H7 (cell line): Measurements from ENCODE around the gene WDR31. TPM values are rescaled to one million over a fixed set of nuclear protein-coding genes. Genes with fewer than 3 reads are reported as not detected.

Experiments
- DNase-seq: peaks from one replicate; pipeline ENCODE4 v3.0.0; 2012
- H3K27me3 ChIP-seq: 2 replicates; pipeline ENCODE4 v1.6.0; 2011; ENCODE audit warnings: mild to moderate bottlenecking, low read length; ENCODE audit not compliant: control insufficient read depth, insufficient read depth
- H3K36me3 ChIP-seq: replicated peaks from 2 replicates; pipeline ENCODE4 v1.5.1; 2011; ENCODE audit warnings: low read length; ENCODE audit not compliant: control insufficient read depth, insufficient read depth
- H3K4me3 ChIP-seq: 2 replicates; pipeline ENCODE4 v1.5.1; 2011; ENCODE audit warnings: low read depth, mild to moderate bottlenecking, control low read depth, low read length, moderate library complexity; ENCODE audit not compliant: insufficient read depth
- total RNA-seq: library from RNA; depleted of rRNA; stranded (reverse); fragments of >200 nt; shearing (Covaris generic); gene quantifications from 2 replicates; pipeline ENCODE4 v1.2.3, GENCODE V29; 2014

WDR31 gene
- total RNA-seq, 1 experiment from 2014 or later: 0.38 TPM

GRCh38 chr9:113331780-113332179 is 8.3 kb downstream of the WDR31 start:
- Histone ChIP-seq H3K27me3 (no peaks in the 10 kb centered on the region), H3K36me3 (no peaks in the 10 kb centered on the region), H3K4me3 (no peak overlapping the region)
- DNase-seq: no peak

DNA sequence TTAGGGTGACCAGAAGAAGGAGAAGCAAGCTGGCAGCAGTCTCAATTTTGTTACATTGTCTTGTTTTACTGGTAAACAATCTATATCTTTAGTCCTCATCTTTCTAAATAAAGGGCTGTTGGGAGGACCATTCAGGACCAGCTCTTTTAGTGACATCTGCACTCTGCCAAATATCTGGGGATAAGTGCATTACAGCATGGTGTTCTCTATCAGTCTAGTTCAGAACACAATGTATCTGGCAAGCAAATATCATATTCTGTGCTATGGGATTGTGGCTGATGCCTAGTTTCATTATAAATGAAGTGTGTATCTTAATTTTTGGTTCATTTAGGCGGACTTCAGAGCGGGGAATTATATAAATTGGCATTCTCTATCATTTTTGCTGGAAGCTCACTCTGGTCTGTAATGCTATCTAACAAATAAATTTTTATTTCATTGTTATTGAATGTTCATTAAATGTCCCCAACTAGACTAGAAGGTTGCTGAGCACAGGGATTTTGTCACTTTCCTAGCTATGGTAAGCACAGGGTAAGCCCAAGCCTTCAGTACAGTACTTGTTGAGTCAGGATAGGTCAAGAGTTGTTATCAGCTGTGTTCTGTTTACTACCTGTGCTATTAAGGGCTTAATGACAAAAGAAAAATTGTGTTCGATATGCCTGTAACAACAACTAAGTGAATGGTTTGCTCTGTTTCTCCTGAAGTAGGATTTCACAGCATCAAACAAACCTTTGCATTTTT is 11.9 kb downstream of the WDR31 start:
- DNase-seq: no peak
- H3K27me3 ChIP-seq: no peaks in the 10 kb centered on the region
- no peak overlapping the region for H3K4me3 ChIP-seq
- H3K36me3 ChIP-seq: no peaks in the 10 kb centered on the region

- H3K27me3 ChIP-seq: peaks cover 2% of the 10 kb centered on the region; the same call in 1 of the 2 replicates
- no peaks in the 10 kb centered on the region for H3K36me3 ChIP-seq
- no peak for DNase-seq
- H3K4me3 ChIP-seq: no peak overlapping the region
Measured at GRCh38 chr9:113326230-113326629, 13.8 kb downstream of the WDR31 start.

- no peak overlapping the region for H3K4me3 ChIP-seq
- no peaks in the 10 kb centered on the region for H3K36me3 ChIP-seq
- no peak for DNase-seq
- peaks cover 2% of the 10 kb centered on the region; the same call in 1 of the 2 replicates for H3K27me3 ChIP-seq
Measured at GRCh38 chr9:113322671-113323070, 17.4 kb downstream of the WDR31 start.

DNA sequence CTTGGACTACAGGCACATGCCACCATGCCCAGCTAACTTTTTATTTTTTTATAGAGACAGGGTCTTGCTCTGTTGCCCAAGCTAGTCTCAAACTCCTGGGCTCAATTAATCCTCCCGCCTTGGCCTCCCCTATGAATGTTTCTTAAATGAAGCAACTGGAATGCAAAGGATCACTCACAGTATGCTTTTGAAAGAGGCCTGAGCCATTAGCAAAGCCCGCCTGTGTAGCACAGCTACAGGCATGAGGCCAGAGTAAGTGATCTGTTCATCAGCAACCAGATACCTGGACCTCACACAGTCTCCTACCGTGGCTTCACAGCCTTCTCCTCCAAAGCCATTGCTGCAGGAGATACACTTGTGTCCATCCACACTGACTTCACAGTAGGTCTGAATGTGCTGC is 20.0 kb downstream of the WDR31 start:
- Histone ChIP-seq H3K4me3 (no peak overlapping the region), H3K36me3 (no peaks in the 10 kb centered on the region), H3K27me3 (peaks cover 2% of the 10 kb centered on the region; the same call in 1 of the 2 replicates)
- DNase-seq: no peak

GRCh38 chr9:113319054-113319453 is 21.0 kb downstream of the WDR31 start:
- H3K27me3 ChIP-seq: peaks cover 2% of the 10 kb centered on the region; the same call in 1 of the 2 replicates
- no peak overlapping the region for H3K4me3 ChIP-seq
- DNase-seq: no peak
- no peaks in the 10 kb centered on the region for H3K36me3 ChIP-seq

- no peaks in the 10 kb centered on the region for H3K36me3 ChIP-seq
- peaks cover 2% of the 10 kb centered on the region; the same call in 1 of the 2 replicates for H3K27me3 ChIP-seq
- DNase-seq: no peak
- no peak overlapping the region for H3K4me3 ChIP-seq
Measured at GRCh38 chr9:113317777-113318176, 22.3 kb downstream of the WDR31 start.

DNA sequence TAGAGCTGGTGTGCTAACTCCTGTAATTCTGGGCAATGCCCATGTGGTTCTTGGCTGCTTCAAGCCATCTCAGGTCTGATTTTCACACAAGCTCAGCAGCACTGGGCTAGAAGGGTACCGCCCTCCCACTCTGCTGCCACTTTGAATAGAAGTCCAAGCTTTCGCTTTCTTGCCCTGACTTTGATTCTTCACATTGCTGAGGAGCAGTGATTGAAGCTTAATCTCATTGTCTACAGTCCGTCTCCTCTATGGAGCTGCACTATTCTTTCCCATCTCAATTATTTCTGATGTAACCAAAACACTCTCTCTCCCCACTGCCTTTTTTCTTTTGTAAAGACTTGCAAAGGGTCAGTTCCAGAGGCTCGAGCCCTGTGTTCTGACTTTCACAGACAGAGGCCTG is 24.0 kb downstream of the WDR31 start:
- no peak for DNase-seq
- no peaks in the 10 kb centered on the region for H3K36me3 ChIP-seq
- H3K4me3 ChIP-seq: no peak overlapping the region
- no peaks in the 10 kb centered on the region; the same call in 1 of the 2 replicates for H3K27me3 ChIP-seq

DNA sequence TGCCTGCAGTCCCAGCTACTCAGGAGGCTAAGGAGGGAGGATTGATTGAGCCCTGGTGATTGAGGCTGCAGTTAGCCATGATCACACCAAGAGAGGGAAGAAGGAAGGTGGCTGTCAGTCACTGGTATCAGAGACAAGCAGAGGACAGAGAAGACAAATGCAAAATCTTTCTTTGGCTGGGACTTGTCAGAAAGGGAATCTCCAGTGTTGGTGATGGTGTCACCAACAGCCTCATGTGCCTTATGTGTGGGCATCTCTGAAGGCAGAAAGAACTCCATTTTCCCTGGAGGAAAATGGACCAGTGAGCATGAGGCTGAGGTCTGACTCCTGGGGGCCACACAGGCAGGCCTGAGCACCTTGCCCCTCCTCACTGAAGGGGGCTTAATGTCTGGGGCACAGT is 24.8 kb downstream of the WDR31 start:
- no peak for DNase-seq

GRCh38 chr9:113313261-113313660 is 26.8 kb downstream of the WDR31 start:
- Histone ChIP-seq H3K27me3 (no peaks in the 10 kb centered on the region), H3K4me3 (no peak overlapping the region), H3K36me3 (no peaks in the 10 kb centered on the region)
- DNase-seq: no peak

More for the DNA sequence above, 24.8 kb downstream of the WDR31 start:
- no peaks in the 10 kb centered on the region for H3K36me3 ChIP-seq
- no peak overlapping the region for H3K4me3 ChIP-seq
- H3K27me3 ChIP-seq: no peaks in the 10 kb centered on the region

DNA sequence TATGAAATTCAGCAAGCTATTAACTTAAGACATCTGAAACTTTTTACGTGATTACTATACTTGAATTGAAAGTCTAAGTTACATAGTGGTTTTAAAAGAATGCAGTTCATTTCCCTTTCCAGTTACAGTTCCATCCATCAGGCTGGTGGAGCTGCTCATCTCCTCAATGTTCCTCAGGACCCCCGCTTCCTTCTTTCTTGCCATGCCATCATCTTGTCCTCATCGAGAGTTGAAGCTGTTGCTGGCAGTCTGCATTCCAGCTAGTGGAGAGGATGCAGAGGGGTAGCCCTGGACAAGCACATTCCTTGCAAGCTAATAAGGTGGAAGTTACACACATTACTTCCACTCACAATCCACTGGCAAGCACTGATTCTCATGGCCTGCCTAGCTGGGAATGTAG is 28.1 kb downstream of the WDR31 start:
- no peak for DNase-seq
- H3K27me3 ChIP-seq: no peaks in the 10 kb centered on the region

DNA sequence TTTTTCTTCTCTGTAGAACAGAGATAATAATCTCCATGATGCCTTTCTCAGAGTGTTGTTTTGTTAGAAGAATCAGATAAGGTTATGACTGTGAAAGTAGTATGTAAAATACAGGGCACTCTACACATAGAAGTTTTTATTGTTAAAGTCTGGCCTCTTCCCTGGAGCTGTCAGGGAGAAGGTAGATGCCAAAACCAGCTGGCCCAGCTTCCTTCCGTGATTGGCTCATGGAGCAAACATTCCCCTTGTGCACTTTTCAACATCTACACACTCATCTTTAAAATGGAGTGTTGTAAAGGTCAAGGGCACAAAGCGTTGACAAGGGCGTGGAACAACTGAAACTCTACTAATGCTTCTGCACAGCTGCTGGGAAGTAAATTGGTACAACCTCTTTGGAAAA is 29.5 kb downstream of the WDR31 start:
- H3K36me3 ChIP-seq: no peaks in the 10 kb centered on the region
- H3K4me3 ChIP-seq: no peak overlapping the region
- no peak for DNase-seq
- no peaks in the 10 kb centered on the region for H3K27me3 ChIP-seq

More for the DNA sequence above, 28.1 kb downstream of the WDR31 start:
- no peak overlapping the region for H3K4me3 ChIP-seq
- no peaks in the 10 kb centered on the region for H3K36me3 ChIP-seq

- H3K27me3 ChIP-seq: no peaks in the 10 kb centered on the region
- H3K4me3 ChIP-seq: no peak overlapping the region
- no peaks in the 10 kb centered on the region for H3K36me3 ChIP-seq
- DNase-seq: peak; percentile 49
Measured at GRCh38 chr9:113309204-113309813, 30.8 kb downstream of the WDR31 start.

- no peak for DNase-seq
- no peaks in the 10 kb centered on the region for H3K27me3 ChIP-seq
- H3K36me3 ChIP-seq: no peaks in the 10 kb centered on the region
- H3K4me3 ChIP-seq: no peak overlapping the region
Measured at GRCh38 chr9:113307396-113307975, 32.6 kb downstream of the WDR31 start.

GRCh38 chr9:113306566-113306965 is 33.5 kb downstream of the WDR31 start:
- Histone ChIP-seq H3K36me3 (no peaks in the 10 kb centered on the region), H3K4me3 (no peak overlapping the region), H3K27me3 (no peaks in the 10 kb centered on the region)
- DNase-seq: no peak
